Measurements from ENCODE around the gene ZSCAN22. TPM values are rescaled to one million over a fixed set of nuclear protein-coding genes. Genes with fewer than 3 reads are reported as not detected.

Gene ZSCAN22
- total RNA-seq, 1 experiment from 2014 or later, result 3.2 TPM

- Mint-ChIP-seq H3K4me3 (peak overlapping the region; percentile 96), H3K27me3 (ENCODE audit: low read depth) (no peaks in the 10 kb centered on the region), H3K4me1 (peaks cover 22% of the 10 kb centered on the region), H3K27ac (peak overlapping the region; percentile 92), H3K36me3 (peaks cover 32% of the 10 kb centered on the region), H3K9me3 (no peaks in the 10 kb centered on the region)
- ATAC-seq, result peak; percentile 1; the same call in 1 of the 2 replicates
- ChIA-PET POLR2A (interaction anchor here (0.6 to 0.8 kb wide), 2 partner anchors 23 to 189 kb away, joined by 3 to 4 read pairs; partner anchors contain the start of gene ZNF497), CTCF (interaction anchor here (0.6 kb wide), 1 partner anchor 98 kb away, joined by 4 read pairs; no protein-coding TSS in a partner anchor)
- peak; percentile 65; the same call in 1 of the 2 replicates for TF ChIP-seq ZNF232 (CRISPR knock-in tag; IDR thresholded peaks at IDR 0.05)
- TF ChIP-seq MLX (CRISPR knock-in tag; IDR thresholded peaks at IDR 0.05), result 0 out of 2 replicates have a peak, but pooled peaks have one; percentile 41
- TF ChIP-seq ZNF416 (CRISPR knock-in tag; IDR thresholded peaks at IDR 0.05), result 0 out of 2 replicates have a peak, but pooled peaks have one; percentile 8
- TF ChIP-seq NR3C1 (CRISPR knock-in tag; conservative IDR thresholded peaks at IDR 0.05; ENCODE audit: low read depth), result no peak
- DNase-seq (ENCODE audit: low spot score), result no peak
Observed at GRCh38 chr19:58385891-58386575, 59.2 kb downstream of the ZSCAN22 start.

GRCh38 chr19:58386576-58387337 lies 60.0 kb downstream of the ZSCAN22 start, which contains the start of gene RPS5:
RPS5 (plus strand) TSS chr19:58387269; CDS start chr19:58388138, 869 bp downstream.
- CTCF ChIA-PET, result interaction anchor here (0.6 kb wide), 1 partner anchor 98 kb away, joined by 4 read pairs; no protein-coding TSS in a partner anchor
- H3K9me3 Mint-ChIP-seq, result no peaks in the 10 kb centered on the region
- POLR2A ChIA-PET, result interaction anchor here (0.6 to 1.1 kb wide), 3 partner anchors 24 to 189 kb away, joined by 3 to 4 read pairs (median 3); partner anchors contain the start of gene ZNF497
- peaks cover 22% of the 10 kb centered on the region for H3K4me1 Mint-ChIP-seq
- H3K4me3 Mint-ChIP-seq, result peak within 1 kb of the TSS; percentile 96
- peaks cover 35% of the 10 kb centered on the region for H3K36me3 Mint-ChIP-seq
- ATAC-seq (peak; percentile 88), DNase-seq (ENCODE audit: low spot score) (peak; percentile 92)
- H3K27me3 Mint-ChIP-seq (ENCODE audit: low read depth), result no peaks in the 10 kb centered on the region
- peak within 1 kb of the TSS; percentile 98 for H3K27ac Mint-ChIP-seq
- no peak for TF ChIP-seq ATF6 (CRISPR knock-in tag; IDR thresholded peaks at IDR 0.05)
- TF ChIP-seq NFATC4 (CRISPR knock-in tag; IDR thresholded peaks at IDR 0.05), result no peak
- TF ChIP-seq AR (CRISPR knock-in tag; IDR thresholded peaks at IDR 0.05), result no peak
- TF ChIP-seq CREB1 (CRISPR knock-in tag; IDR thresholded peaks at IDR 0.05), result peak; percentile 89
- no peak for TF ChIP-seq ZNF671 (CRISPR knock-in tag; IDR thresholded peaks at IDR 0.05)
- no peak for TF ChIP-seq GTF2I (CRISPR knock-in tag; conservative IDR thresholded peaks at IDR 0.05)
- peak; percentile 39; the same call in 1 of the 2 replicates for TF ChIP-seq ETV6 (CRISPR knock-in tag; IDR thresholded peaks at IDR 0.05)
- peak; percentile 74; the same call in 1 of the 2 replicates for TF ChIP-seq HMGXB4 (CRISPR knock-in tag; IDR thresholded peaks at IDR 0.05)
- no peak for TF ChIP-seq NR1H2 (CRISPR knock-in tag; IDR thresholded peaks at IDR 0.05)
- peak; percentile 26 for TF ChIP-seq GABPB1 (CRISPR knock-in tag; IDR thresholded peaks at IDR 0.05)
- no peak for TF ChIP-seq JAZF1 (CRISPR knock-in tag; IDR thresholded peaks at IDR 0.05)
- 0 out of 2 replicates have a peak, but pooled peaks have one; percentile 58 for TF ChIP-seq E2F4 (CRISPR knock-in tag; IDR thresholded peaks at IDR 0.05; ENCODE audit: borderline replicate concordance, low read depth)
- no peak; the same call in 1 of the 2 replicates for TF ChIP-seq TEAD1 (CRISPR knock-in tag; IDR thresholded peaks at IDR 0.05)
- peak; percentile 80 for TF ChIP-seq IRF1 (CRISPR knock-in tag; IDR thresholded peaks at IDR 0.05)
- TF ChIP-seq FOXP1 (CRISPR knock-in tag; IDR thresholded peaks at IDR 0.05; ENCODE audit: borderline replicate concordance), result peak; percentile 86
- peak; percentile 59; the same call in 1 of the 2 replicates for TF ChIP-seq RELA (CRISPR knock-in tag; IDR thresholded peaks at IDR 0.05; ENCODE audit: borderline replicate concordance)
- peak; percentile 90; the same call in 1 of the 2 replicates for TF ChIP-seq SMAD3 (CRISPR knock-in tag; IDR thresholded peaks at IDR 0.05; ENCODE audit: borderline replicate concordance)
- TF ChIP-seq ZBTB43 (CRISPR knock-in tag; IDR thresholded peaks at IDR 0.05), result 0 out of 2 replicates have a peak, but pooled peaks have one; percentile 75
